Measurements from ENCODE around the gene LCE1C. TPM values are rescaled to one million over a fixed set of nuclear protein-coding genes. Genes with fewer than 3 reads are reported as not detected.

The LCE1C gene
- not detected for polyA plus RNA-seq (ENCODE audit: insufficient read length in 3 of 3)
- long read RNA-seq, donor 1 = 0 reads
- long read RNA-seq, donor 2 = 0 reads
- long read RNA-seq, donor 3 = 0 reads
- long read RNA-seq, donor 4 = 0 reads
- long read RNA-seq, donor 5 = 0 reads
- long read RNA-seq, donor 6 = 0 reads
- long read RNA-seq, donor 7 = 0 reads
- long read RNA-seq, donor 8 = 0 reads
- long read RNA-seq, donor 9 = 0 reads
- long read RNA-seq, donor 10 = 0 reads
- long read RNA-seq, donor 11 = 0 reads
- long read RNA-seq, donor 12 = 0 reads
- long read RNA-seq, donor 13 = 0 reads
- long read RNA-seq, donor 14 = 0 reads
- long read RNA-seq, donor 15 = 0 reads
- long read RNA-seq, donor 16 = 0 reads

DNA sequence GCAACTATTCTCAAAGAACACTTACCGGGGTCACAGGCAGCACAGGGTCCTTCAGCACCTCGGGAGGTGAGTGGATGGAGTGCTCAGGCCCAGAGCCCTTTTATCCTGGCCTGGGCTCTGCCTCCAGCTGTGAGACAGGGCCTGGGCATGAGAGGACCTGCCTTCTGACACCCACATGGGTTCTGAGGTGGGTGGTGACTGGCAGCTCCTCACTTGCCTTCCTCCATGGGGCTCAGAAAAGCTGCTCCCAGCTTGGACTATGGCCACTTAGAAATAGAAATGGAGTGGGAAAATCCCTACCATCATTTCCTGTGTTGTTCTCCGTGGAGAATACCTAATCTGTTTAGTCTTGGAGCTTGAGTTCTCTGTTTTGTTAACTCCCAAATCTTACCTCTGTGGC lies at the start of gene LCE1C:
TSS of gene LCE1C (minus strand) at position 76 of the 400 bp plus-strand sequence. CDS start 1,173 bp downstream, outside the sequence.
- DNase-seq = no peak

- DNase-seq = no peak
Measured at GRCh38 chr1:152855661-152856060, 49.2 kb upstream of the LCE1C start.

DNA sequence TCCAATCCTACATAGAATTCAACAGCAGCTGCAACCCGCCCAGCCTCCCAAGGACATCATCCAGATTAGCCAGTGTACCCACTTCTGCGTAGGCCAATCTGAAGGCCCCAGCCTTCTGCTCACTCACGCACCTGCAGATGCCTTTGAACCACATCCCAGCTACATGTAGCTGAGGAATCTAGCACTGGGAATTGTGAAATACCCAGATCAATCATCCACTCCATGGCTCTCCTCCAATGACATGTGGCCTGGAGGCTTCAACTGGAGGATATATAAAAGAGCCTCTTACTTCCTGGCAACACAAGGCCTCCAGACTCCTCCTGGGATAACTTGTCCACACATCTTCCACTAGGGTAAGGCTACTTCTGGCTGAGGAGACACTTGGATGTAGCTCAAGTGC lies 36.1 kb upstream of the LCE1C start, which contains the start of gene LCE6A:
TSS of gene LCE6A (plus strand) at position 301 of the 400 bp plus-strand sequence. CDS start 665 bp downstream, outside the sequence.
- DNase-seq = no peak

DNA sequence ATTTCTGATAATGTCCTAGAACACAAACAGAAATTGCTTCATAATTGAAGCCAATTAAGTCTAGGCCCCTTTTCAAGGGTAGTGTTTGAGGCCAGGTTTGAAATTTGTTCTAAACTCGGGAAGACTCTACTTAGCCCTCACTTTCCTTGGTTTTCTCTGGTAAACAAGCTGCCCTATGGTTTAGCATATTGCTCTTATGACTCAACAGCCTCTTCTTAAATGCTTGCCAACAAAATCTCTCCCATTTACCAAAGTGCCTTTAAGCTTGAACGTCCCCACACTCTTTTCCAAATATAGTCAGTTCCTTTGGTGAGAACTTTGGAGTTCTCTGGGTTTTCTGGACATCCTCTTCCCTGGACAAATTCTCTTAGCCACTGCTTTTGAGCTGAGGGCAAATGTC lies 30.4 kb upstream of the LCE1C start:
- DNase-seq = no peak

DNA sequence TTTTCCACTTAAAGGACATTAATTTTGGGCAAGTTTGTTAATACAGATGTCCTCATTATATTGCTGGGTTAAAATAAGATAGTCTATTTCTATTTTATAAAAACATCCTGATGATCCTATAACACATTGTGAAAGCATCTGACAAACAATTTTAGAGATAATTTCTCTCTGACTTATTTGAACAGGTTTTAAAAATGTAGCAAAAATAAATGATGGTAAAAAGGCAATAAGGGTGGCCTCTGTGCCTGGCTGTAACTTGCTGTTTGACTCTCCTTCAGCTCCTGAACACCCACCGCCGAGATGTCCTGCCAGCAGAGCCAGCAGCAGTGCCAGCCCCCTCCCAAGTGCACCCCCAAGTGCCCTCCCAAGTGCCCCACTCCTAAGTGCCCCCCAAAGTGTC lies 20.7 kb upstream of the LCE1C start, which contains the start of gene LCE1A:
TSS of gene LCE1A (plus strand) at position 301 of the 400 bp plus-strand sequence. CDS start at position 301, 0 bp downstream.
- DNase-seq = no peak

- no peak for DNase-seq
Measured at GRCh38 chr1:152824964-152825363, 18.5 kb upstream of the LCE1C start.

- no peak for DNase-seq
Measured at GRCh38 chr1:152823294-152823693, 16.8 kb upstream of the LCE1C start.

DNA sequence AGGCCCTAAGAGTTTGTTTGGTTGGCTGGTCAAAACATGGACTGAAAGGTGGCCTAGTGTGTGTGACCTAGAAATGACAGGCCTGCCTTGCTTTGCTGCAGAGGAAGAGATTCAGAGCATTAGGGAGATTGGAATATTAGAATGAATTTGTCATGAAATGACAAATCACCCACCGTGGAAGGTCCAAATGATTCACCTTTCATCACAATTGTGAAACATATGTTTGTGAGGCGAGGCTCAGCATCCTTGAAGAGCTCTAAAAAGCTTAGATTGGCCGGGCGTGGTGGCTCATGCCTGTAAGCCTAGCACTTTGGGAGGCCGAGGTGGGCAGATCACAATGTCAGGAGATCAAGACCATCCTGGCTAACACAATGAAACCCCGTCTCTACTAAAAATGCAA lies 10.9 kb upstream of the LCE1C start:
- no peak for DNase-seq

DNA sequence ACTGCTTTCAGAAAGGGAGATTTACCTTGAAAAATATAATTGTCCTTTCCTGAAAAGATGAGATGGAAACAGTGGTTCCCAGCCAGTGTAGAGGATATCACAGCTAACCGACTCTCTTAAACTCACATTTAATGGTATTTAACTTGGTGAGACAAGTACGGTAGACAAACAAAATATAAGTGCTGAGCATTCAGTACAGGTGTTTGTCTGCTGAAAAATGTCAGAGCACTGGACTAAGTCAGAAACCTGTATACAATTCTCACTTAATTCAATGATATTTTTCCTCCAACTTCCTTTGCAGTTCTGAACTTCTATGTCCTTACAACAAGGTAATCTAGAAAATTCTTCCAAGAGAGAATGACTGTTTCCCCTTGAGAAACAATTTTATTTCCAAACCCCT lies 5.2 kb upstream of the LCE1C start, which contains the start of gene LCE1B:
TSS of gene LCE1B (plus strand) at position 301 of the 400 bp plus-strand sequence. CDS start 476 bp downstream, outside the sequence.
- no peak for DNase-seq

DNA sequence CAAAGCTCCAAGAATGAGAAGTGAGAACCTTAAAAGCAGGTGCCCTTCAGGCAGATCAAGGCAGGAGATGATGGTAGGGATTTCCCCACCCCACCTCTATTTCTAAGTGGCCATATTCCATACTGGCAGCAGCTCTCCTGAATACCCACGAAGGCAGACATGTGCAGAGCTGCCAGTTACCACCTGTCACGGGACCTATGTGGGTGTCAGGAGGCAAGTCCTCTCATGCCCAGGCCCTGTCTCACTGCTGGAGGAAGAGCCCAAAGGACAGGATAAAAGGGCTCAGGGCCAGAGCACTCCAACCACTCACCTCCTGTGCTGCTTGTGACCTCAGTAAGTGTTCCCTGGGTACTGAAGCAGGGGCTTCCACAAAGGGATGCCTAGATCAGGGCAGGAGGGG lies 4.6 kb upstream of the LCE1C start:
- no peak for DNase-seq

GRCh38 chr1:152801333-152801732 lies 5.1 kb downstream of the LCE1C start:
- DNase-seq = no peak

DNA sequence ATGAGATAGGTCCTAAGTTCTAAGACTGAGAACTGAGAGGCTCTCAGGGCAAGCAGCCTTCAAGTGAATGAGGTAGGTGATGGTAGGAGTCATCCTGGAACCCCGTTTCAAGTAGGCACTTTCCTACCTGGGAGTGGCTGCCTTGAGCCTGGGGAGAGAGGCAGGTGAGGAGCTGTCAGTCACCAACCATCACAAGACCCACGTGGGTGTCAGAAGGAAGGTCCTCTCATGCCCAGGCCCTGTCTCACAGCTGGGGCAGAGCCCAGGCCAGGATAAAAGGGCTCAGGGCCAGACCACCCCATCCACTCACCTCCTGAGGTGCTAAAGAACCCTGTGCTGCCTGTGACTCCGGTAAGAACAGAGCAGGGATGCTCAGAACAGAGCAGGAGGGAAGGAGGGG lies 10.0 kb downstream of the LCE1C start, which contains the start of gene LCE1D:
TSS of gene LCE1D (plus strand) at position 301 of the 400 bp plus-strand sequence. CDS start 1,074 bp downstream, outside the sequence.
- no peak for DNase-seq

GRCh38 chr1:152795686-152796085 lies 10.8 kb downstream of the LCE1C start:
- DNase-seq = no peak

- no peak for DNase-seq
Measured at GRCh38 chr1:152786077-152786476, 20.4 kb downstream of the LCE1C start, which contains the start of gene LCE1E. Gene LCE1E, plus strand, starts transcription at chr1:152786257. Its CDS starts 1,043 bp downstream, at chr1:152787300.

- no peak for DNase-seq
Measured at GRCh38 chr1:152783095-152783494, 23.4 kb downstream of the LCE1C start.

DNA sequence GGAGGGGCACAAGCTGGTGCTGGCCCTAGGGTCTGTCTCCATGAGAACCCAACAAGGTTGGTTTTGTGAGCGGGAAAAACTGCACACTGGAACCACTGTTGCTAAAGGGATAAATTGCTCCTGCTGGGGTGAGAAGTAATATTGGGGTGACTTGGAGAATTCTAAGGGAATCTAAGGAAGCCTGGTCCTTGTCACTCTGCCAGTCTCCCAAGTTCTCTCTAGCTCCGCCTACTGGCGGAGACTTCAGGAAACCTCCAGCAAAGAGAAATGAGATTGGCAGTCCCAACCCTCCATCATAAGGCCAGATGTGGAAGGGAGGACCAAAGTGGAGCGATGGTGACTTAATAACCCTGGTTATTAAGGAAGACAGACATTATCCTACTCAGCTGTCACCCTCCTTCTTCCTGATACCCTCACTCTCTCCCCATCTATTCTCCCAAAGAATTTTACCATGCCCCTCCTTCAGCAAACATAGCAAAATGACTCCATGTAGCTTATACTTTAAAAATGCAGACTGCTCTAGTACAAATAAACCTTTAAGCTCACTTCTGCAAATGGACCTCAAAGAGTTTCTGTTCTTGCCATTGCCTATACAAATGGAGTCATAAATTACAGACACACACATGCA lies 28.8 kb downstream of the LCE1C start:
- no peak for DNase-seq

- DNase-seq = no peak
Measured at GRCh38 chr1:152776361-152776760, 30.1 kb downstream of the LCE1C start.

GRCh38 chr1:152774875-152775274 lies 31.6 kb downstream of the LCE1C start, which contains the start of gene LCE1F:
Gene LCE1F, plus strand, starts transcription at chr1:152775140. Its CDS starts 1,232 bp downstream, at chr1:152776372.
- no peak for DNase-seq

DNA sequence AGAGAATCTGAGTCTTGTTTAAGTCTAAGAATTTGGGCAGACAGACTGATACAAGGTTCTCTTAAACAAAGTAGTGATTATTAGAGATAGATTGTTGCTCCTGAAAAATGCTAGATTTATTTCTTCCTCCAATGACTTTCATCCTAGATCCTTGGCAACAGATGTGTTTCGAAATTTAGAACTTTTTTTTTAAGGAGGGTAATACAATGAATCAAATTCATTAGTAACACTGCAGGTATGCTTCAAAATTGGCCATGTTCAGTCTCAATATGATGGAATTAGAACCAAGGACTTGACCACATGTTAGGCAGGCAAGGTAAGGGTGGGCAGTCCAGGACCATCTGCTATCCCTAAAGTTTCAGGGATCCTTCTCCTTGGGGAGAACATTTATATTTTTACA lies 36.0 kb downstream of the LCE1C start:
- no peak for DNase-seq

DNA sequence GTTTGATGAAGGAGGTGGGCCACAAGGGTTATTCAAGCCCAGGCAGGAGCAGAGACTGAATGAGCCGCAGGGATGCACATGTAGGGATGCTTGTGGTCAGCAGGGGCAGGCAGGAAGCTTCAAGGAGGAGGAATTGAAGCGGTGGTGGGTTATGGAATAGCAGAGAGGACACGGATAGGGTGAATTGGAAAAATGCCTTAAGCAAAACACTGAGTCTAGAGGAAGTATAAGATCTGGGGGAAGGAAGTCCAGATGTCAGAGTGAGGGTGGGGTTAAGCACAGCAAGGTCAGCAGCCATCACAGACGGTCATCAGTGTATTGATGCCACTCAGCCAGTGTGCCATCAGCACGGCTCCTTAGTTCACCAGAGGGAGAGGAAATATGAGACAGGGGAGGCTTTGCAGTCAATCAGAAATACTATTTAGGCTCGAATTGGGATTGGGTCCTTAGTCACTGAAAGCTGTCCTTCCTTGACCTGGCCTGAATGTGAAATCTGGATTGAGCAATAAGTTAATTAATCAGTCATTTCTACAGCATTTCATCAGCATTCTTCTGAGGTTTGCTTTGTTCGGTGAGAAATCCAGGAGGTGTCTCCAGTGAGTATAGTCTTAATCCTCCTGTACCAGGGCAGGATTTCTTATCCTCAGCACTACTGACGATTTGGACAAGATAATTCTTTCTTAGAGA lies 37.5 kb downstream of the LCE1C start:
- DNase-seq = no peak

- no peak for DNase-seq
Measured at GRCh38 chr1:152761609-152762213, 44.7 kb downstream of the LCE1C start.
